B cell (primary cell): ENCODE results near the gene MORN1. TPM values are rescaled to one million over a fixed set of nuclear protein-coding genes. Genes with fewer than 3 reads are reported as not detected.

ENCODE experiments used
- ATAC-seq: fragments of 200-7000 bp; cut with Tn5 transposase; one replicate; pipeline ENCODE4 v1.10.0; 2021; ENCODE audit warnings: low read depth, mild to moderate bottlenecking, moderate number of reproducible peaks, moderate library complexity
- CTCF ChIA-PET: fragments of 350-600 bp; sonication (Branson Sonifier 250); formaldehyde crosslinking; loops from one replicate; lab custom pipeline; 2021; ENCODE audit warnings: antibody characterized with exemption, inconsistent platforms; lab: Charles Lee
- POLR2A ChIA-PET: fragments of 350-600 bp; sonication (Branson Sonifier 250); formaldehyde crosslinking; loops from one replicate; lab custom pipeline; 2021; ENCODE audit warnings: antibody characterized with exemption; lab: Charles Lee
- DNase-seq: peaks from one replicate; pipeline ENCODE4 v3.0.0; 2013
- H2AFZ ChIP-seq: 2 replicates; pipeline ENCODE4 v1.6.1; 2012; ENCODE audit warnings: mild to moderate bottlenecking, low read depth, low read length; ENCODE audit not compliant: insufficient read depth, poor library complexity, severe bottlenecking
- H3K27ac ChIP-seq, 2 donors: 1 replicate in 1 of 2; 2 replicates in 1 of 2; pipeline ENCODE4 v1.5.1; 2012 to 2013; ENCODE audit warnings: low read length in 2 of 2, mild to moderate bottlenecking in 2 of 2, moderate library complexity in 1 of 2
- H3K27me3 ChIP-seq, 4 experiments: fragments of 200-600 bp in 1 of 4; sonication (generic) in 1 of 4; replicated peaks in 1 of 4; 1 replicate in 2 of 4; 2 replicates in 2 of 4; pipeline versions ENCODE4 v1.6.1 to v1.7.0; 2013 to 2016; ENCODE audit warnings: low read length in 3 of 4, mild to moderate bottlenecking in 2 of 4, mixed read lengths in 1 of 4, moderate library complexity in 1 of 4; ENCODE audit not compliant: insufficient read depth in 4 of 4, control insufficient read depth in 3 of 4; ENCODE audit errors: control extremely low read depth in 1 of 4
- H3K36me3 ChIP-seq, 2 experiments: replicated peaks in 1 of 2; 1 replicate in 1 of 2; 2 replicates in 1 of 2; pipeline versions ENCODE4 v1.6.1 to v1.7.1; 2013; ENCODE audit warnings: low read length in 1 of 2; ENCODE audit not compliant: insufficient read depth in 2 of 2, control insufficient read depth in 1 of 2; ENCODE audit errors: control extremely low read depth in 1 of 2, extremely low read depth in 1 of 2
- H3K4me1 ChIP-seq, 2 donors: fragments of 200-600 bp in 1 of 2; sonication (generic) in 1 of 2; 1 replicate in 1 of 2; 2 replicates in 1 of 2; pipeline versions ENCODE4 v1.5.1 to v1.6.1; 2013 to 2017; ENCODE audit warnings: low read length in 2 of 2; ENCODE audit not compliant: control insufficient read depth in 2 of 2, insufficient read depth in 2 of 2
- H3K4me2 ChIP-seq: replicated peaks from 2 replicates; pipeline ENCODE3; 2012; ENCODE audit warnings: mild to moderate bottlenecking, low read depth, low read length; ENCODE audit not compliant: poor library complexity, severe bottlenecking
- H3K4me3 ChIP-seq, 5 experiments: fragments of 200-600 bp in 1 of 5; sonication (generic) in 1 of 5; 1 replicate in 3 of 5; 2 replicates in 2 of 5; pipeline versions ENCODE4 v1.5.1 to v1.7.0; 2011 to 2016; ENCODE audit warnings: low read length in 4 of 5, mild to moderate bottlenecking in 4 of 5, low read depth in 2 of 5, control low read depth in 1 of 5, moderate library complexity in 1 of 5; ENCODE audit not compliant: insufficient read depth in 1 of 5; ENCODE audit errors: control extremely low read depth in 1 of 5, extremely low read depth in 1 of 5
- H3K79me2 ChIP-seq: fragments of 200-600 bp; sonication (generic); one replicate; pipeline ENCODE4 v1.6.0; 2016; ENCODE audit warnings: low read length; ENCODE audit not compliant: control insufficient read depth, insufficient read depth
- H3K9ac ChIP-seq: fragments of 200-600 bp; sonication (generic); 2 replicates; pipeline ENCODE4 v1.6.1; 2017; ENCODE audit warnings: mild to moderate bottlenecking, low read length, moderate library complexity
- H3K9me3 ChIP-seq, 3 donors: one replicate each; pipeline versions ENCODE4 v1.6.1 to v1.7.1; 2013; ENCODE audit warnings: low read length in 2 of 3; ENCODE audit not compliant: control insufficient read depth in 2 of 3, insufficient read depth in 1 of 3; ENCODE audit errors: control extremely low read depth in 1 of 3
- H4K20me1 ChIP-seq: 2 replicates; pipeline ENCODE4 v1.6.0; 2012; ENCODE audit warnings: mild to moderate bottlenecking, low read length; ENCODE audit not compliant: insufficient read depth, control insufficient read depth, poor library complexity, severe bottlenecking
- H3K27ac Mint-ChIP-seq: one replicate; pipeline ENCODE4 v1.8.0; 2021; ENCODE audit warnings: mixed read lengths
- H3K27me3 Mint-ChIP-seq: one replicate; pipeline ENCODE4 v1.8.0; 2021; ENCODE audit warnings: mixed read lengths
- H3K4me1 Mint-ChIP-seq: one replicate; pipeline ENCODE4 v1.8.0; 2021; ENCODE audit warnings: mixed read lengths
- H3K4me3 Mint-ChIP-seq: one replicate; pipeline ENCODE4 v1.8.0; 2021; ENCODE audit warnings: mixed read lengths
- H3K9me3 Mint-ChIP-seq: one replicate; pipeline ENCODE4 v1.8.0; 2022; ENCODE audit warnings: mixed read lengths; ENCODE audit not compliant: insufficient read depth
- EZH2 ChIP-seq: IDR thresholded peaks from 2 replicates; pipeline ENCODE4 v1.6.1; 2012; ENCODE audit warnings: borderline replicate concordance, low read depth, mild to moderate bottlenecking, moderate library complexity, low read length; ENCODE audit not compliant: insufficient read depth, poor library complexity, severe bottlenecking
- WGBS: methylation state at CpG from one replicate; pipeline ENCODE4 v1.1.5; 2013; ENCODE audit warnings: missing lambda C conversion rate; ENCODE audit not compliant: insufficient coverage; 5-methylcytosine and 5-hydroxymethylcytosine counted together
- intact Hi-C: fragments of 100-400 bp; cut with micrococcal nuclease; formaldehyde crosslinking; loops from one replicate; pipeline ENCODE4 v1.10.0; 2022
- polyA plus RNA-seq: library from polyadenylated mRNA; depleted of rRNA; stranded (reverse); fragments of >200 nt; gene quantifications from 2 replicates; pipeline ENCODE4 v1.2.3, GENCODE V29; 2012
- total RNA-seq, 2 donors: library from RNA; stranded (reverse); fragments of 120-200 nt in 1 of 2; gene quantifications; 1 replicate in 1 of 2; 2 replicates in 1 of 2; pipeline versions ENCODE4 v1.2.3 to v1.2.4, GENCODE V29; 2013 to 2022
- TF ChIP-seq, protein P1 (sequence below): fragments of 200-600 bp; IDR thresholded peaks from one replicate; pipeline ENCODE4 v1.8.0; 2022; ENCODE audit warnings: antibody characterized with exemption, mild to moderate bottlenecking

The MORN1 gene
- total and polyA plus RNA-seq, 2 donors (not counting 1 experiment from before 2014, with no cell fraction given) = 10.2 to 32.6 TPM

DNA sequence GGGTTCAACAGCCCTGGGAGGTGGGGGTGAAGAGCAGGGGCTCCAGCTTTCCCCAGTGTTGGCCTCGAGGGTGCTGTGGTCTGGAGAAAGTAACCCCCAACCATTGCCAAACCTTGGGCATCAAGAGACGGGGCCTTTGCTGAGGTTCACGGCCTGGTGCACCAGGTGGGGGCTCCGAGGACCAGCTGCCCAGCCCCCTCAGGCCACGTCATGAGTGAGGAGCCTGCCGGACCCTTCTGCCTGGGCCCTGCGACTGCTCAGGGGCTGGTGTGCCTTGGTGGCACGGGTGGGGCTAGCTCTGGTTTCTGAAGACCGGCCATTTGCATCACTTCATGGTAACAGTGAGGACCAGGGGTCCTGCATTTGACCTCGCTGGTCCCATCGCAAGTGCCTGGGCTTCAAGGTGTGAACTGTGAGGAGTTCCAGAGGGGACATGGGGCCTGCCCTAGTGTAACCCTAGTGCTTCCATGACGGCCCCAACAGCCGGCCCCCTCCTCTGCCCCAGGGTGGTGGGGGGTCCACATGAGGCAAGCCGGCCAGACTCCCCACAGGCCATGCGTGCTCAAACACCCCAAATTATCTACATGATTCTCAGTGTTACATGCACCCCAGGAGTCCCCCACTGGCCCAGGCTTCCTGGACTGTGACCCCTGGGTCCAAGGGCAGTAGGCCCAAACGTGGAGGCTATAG lies 13.5 kb downstream of the MORN1 start:
- CTCF ChIA-PET = interaction anchor here (1.3 to 12.5 kb wide), 2 partner anchors 14 to 183 kb away, joined by 3 to 295 read pairs; partner anchors contain the start of genes FAAP20, MORN1 and RER1
- no peak overlapping the region for H3K4me2 ChIP-seq

More for the DNA sequence above, 13.5 kb downstream of the MORN1 start:
- POLR2A ChIA-PET = no interaction called here
- no peaks in the 10 kb centered on the region for H4K20me1 ChIP-seq
- peaks cover 0 to 13% (median 2%) of the 10 kb centered on the region in 3 donors for H3K9me3 ChIP-seq
- no peaks in the 10 kb centered on the region for H3K36me3 ChIP-seq
- TF ChIP-seq, protein P1, sequence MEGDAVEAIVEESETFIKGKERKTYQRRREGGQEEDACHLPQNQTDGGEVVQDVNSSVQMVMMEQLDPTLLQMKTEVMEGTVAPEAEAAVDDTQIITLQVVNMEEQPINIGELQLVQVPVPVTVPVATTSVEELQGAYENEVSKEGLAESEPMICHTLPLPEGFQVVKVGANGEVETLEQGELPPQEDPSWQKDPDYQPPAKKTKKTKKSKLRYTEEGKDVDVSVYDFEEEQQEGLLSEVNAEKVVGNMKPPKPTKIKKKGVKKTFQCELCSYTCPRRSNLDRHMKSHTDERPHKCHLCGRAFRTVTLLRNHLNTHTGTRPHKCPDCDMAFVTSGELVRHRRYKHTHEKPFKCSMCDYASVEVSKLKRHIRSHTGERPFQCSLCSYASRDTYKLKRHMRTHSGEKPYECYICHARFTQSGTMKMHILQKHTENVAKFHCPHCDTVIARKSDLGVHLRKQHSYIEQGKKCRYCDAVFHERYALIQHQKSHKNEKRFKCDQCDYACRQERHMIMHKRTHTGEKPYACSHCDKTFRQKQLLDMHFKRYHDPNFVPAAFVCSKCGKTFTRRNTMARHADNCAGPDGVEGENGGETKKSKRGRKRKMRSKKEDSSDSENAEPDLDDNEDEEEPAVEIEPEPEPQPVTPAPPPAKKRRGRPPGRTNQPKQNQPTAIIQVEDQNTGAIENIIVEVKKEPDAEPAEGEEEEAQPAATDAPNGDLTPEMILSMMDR = no peak
- TF ChIP-seq EZH2 = no peak
- no peak for ATAC-seq
- H3K4me1 ChIP-seq = peaks cover 33 to 53% of the 10 kb centered on the region in 2 donors
- Mint-ChIP-seq H3K4me3 (no peak overlapping the region), H3K27ac (no peak overlapping the region), H3K4me1 (peaks cover 33% of the 10 kb centered on the region), H3K9me3 (no peaks in the 10 kb centered on the region), H3K27me3 (no peaks in the 10 kb centered on the region)
- no peak overlapping the region for H3K27ac ChIP-seq
- WGBS = 93% methylated on average over 14 of the region's 16 CpGs
- no peak overlapping the region for H2AFZ ChIP-seq
- no peak overlapping the region for H3K9ac ChIP-seq
- no peak for DNase-seq
- no peaks in the 10 kb centered on the region for H3K79me2 ChIP-seq
- no peaks in the 10 kb centered on the region for H3K27me3 ChIP-seq
- intact Hi-C loops = no loop called here
- H3K4me3 ChIP-seq = no peak overlapping the region
